ENCODE measurements around the gene RAB19.

RAB19 gene, protein sequence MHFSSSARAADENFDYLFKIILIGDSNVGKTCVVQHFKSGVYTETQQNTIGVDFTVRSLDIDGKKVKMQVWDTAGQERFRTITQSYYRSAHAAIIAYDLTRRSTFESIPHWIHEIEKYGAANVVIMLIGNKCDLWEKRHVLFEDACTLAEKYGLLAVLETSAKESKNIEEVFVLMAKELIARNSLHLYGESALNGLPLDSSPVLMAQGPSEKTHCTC

DNA sequence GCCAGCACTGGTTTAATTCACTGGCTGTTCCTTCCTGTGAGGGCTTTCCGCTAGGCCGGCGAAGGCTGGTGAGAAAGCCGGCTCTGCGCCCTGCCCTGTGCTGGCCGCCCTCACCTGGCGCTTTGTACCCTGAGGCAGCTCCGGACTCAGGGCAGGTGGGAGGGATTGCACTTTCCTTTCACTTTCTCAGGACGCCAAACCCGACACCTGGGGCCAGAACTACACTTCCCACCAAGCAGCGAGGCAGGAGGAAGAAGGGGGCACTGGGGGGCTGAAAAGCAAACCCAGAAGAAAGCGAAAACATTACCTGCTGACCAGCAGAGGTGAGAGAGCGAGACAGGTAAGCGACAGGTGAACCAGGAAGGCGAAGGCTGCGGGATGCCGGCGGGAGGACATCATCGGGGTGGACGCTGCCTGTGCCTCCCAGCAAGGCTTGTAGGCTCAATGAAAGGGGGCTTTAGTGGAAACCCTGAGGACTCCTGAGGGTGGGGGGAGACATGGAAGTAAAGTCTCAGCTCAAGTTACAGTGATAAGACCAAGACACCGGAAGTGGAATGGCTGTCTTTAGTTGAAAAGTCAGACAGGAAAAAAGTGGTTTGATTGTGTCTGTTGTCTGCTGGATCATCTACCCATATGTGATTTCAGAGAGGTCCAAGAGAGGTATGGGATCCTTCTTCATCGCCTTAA is at the start of gene RAB19:
Gene RAB19, plus strand, starts transcription at position 181 of the 687 bp plus-strand sequence. CDS start 3,589 bp downstream, outside the sequence.
- TF ChIP-seq, protein P1, sequence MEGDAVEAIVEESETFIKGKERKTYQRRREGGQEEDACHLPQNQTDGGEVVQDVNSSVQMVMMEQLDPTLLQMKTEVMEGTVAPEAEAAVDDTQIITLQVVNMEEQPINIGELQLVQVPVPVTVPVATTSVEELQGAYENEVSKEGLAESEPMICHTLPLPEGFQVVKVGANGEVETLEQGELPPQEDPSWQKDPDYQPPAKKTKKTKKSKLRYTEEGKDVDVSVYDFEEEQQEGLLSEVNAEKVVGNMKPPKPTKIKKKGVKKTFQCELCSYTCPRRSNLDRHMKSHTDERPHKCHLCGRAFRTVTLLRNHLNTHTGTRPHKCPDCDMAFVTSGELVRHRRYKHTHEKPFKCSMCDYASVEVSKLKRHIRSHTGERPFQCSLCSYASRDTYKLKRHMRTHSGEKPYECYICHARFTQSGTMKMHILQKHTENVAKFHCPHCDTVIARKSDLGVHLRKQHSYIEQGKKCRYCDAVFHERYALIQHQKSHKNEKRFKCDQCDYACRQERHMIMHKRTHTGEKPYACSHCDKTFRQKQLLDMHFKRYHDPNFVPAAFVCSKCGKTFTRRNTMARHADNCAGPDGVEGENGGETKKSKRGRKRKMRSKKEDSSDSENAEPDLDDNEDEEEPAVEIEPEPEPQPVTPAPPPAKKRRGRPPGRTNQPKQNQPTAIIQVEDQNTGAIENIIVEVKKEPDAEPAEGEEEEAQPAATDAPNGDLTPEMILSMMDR (IDR thresholded peaks at IDR 0.05) = no peak

DNA sequence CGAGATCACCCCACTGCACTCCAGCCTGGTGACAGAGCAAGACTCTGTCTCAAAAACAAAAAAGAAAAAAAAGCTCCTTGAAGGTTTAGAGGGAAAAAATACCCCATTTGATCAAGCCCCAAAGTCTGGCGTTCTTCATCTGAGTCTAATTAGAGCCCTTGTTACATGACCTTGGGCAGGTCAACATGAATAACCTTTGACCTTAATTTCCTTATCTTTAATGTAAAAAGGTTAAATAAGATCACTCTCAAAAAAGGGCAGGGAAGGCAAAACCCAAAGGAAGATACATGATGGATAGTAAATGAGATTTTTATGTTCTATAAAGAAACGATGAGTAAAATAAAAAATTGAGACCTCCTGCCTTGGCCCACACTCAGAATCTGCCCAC is 45.8 kb upstream of the RAB19 start:
- TF ChIP-seq, protein P1 (IDR thresholded peaks at IDR 0.05) = no peak

- TF ChIP-seq, protein P1 (IDR thresholded peaks at IDR 0.05) = no peak
Observed at GRCh38 chr7:140358412-140359051, 45.3 kb upstream of the RAB19 start.

DNA sequence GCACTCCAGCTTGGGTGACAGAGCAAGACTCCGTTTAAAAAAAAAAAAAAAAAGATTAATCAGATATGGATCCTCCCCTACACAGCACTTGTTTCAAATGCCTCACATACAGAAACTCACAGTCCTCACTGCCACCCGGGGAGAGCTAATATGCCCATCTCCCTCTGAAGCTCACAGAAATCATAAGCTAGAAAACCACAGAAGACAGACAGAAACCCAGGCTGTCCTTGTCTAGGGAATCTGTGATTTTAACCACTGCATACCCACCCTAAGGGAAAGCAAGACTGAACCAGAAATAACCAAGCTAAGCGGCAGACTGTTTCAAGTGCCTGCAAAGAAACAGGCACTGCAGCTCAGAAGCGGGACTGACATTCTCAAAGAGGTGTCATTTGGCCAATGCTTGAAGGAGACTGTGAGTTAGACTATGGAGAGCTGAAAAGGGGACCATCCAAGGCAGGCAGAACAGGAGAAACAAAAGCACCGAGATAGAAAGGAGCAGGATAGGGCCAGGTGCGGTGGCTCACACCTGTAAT is 43.1 kb upstream of the RAB19 start:
- TF ChIP-seq, protein P1 (IDR thresholded peaks at IDR 0.05) = no peak

- TF ChIP-seq, protein P1 (IDR thresholded peaks at IDR 0.05) = no peak
Observed at GRCh38 chr7:140364819-140365218, 39.0 kb upstream of the RAB19 start.

DNA sequence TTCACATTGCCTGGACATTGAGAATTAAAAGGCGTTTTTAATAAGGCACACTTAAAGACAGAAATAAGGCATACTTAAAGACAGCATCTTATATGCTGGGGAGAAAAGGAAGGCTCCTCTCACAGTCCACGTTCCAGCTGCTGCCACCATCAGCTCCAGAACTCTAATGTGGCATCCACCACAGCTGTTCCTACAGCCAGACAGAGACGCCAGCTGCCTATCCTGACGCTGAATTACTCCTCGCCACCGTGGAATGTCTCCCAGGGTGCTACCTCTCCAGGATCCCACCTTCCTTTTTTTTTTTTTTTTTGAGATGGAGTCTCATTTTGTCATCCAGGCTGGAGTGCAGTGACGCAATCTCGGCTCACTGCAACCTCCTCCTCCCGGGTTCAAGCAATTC is 36.3 kb upstream of the RAB19 start:
- TF ChIP-seq, protein P1 (IDR thresholded peaks at IDR 0.05) = no peak

- TF ChIP-seq, protein P1 (IDR thresholded peaks at IDR 0.05) = no peak
Observed at GRCh38 chr7:140369294-140369693, 34.6 kb upstream of the RAB19 start.
